Islet of Langerhans (tissue), 1 donor: Measurements from ENCODE around the gene RGS16.
"Not testable (repeated sequence)": the region's sequence is repeated elsewhere in the genome, so short reads cannot be mapped to it uniquely, and the experiment has no call there.

ENCODE experiments used
- FAIRE-seq: peaks from one replicate; lab custom pipeline; 2011; peaks lifted over from hg19 to GRCh38; lab: Jason Lieb, UNC

RGS16 gene

GRCh38 chr1:182604175-182605164, at the start of gene RGS16:
Gene RGS16 (minus strand): TSS chr1:182604389. CDS start chr1:182604259, 130 bp downstream.
- FAIRE-seq = no peak

- no peak for FAIRE-seq
These were observed 49.8 kb upstream of the RGS16 start for GRCh38 chr1:182653986-182654385.

- no peak for FAIRE-seq
These were observed 48.7 kb upstream of the RGS16 start for GRCh38 chr1:182652933-182653332.

DNA sequence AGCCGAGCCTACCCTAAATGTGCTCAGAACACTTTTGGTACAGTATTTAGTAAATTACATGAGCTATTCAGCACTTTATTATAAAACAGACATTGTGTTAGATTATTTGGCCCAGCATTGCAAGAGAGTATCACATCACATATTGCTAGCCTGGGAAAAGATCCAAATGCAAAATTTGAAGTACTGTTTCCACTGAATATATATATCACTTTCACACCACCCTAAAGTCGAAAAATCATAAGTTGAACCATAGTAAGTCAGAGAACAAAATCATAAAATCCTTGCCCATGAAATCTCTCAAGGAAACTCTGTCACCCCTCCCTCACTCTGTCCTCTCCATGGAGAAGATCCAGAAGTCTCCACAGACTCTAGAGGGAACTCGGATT, 47.1 kb upstream of the RGS16 start:
- FAIRE-seq = no peak

GRCh38 chr1:182650678-182651338, 46.6 kb upstream of the RGS16 start:
- FAIRE-seq = no peak

GRCh38 chr1:182649041-182649440, 44.9 kb upstream of the RGS16 start:
- FAIRE-seq = no peak

DNA sequence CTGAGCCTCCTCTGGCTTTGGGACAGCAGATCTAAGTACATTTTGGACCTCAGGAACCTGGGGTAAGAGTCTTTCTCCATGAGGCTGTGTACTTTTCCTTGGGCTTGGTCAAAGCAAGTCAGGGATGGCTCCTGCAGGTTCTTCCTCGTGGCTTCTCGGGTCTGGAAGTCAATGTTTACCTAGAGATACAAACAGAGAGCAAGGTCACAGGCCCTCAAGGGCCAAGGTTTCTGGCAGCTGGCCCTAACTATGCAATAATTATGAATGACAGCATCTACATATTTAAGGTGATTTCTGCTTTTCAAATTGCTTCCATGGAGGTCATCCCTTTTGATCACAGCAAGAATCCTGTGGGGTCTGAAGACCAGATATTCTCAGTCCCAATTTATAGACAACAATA, 42.5 kb upstream of the RGS16 start:
- FAIRE-seq = no peak

DNA sequence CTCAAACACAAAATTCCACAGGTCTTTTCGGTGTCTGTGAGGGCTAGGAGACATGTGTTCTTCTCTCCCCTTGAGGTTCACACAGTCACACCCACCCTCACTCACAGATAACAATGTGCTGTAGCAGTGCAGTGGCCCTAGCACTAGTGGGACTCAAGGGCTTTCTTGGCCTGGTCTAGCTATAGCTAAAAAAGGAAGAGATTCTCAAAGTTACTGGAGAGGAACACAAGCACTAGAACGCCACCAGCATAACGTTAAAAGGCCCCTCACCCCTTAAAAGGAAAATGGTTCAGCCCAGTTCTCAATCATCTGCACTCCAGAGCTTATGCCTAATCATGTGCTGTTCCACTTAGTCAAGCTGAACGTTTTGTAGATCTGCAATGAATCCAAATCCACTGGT, 40.7 kb upstream of the RGS16 start:
- FAIRE-seq = no peak

- no peak for FAIRE-seq
These were observed 39.5 kb upstream of the RGS16 start for GRCh38 chr1:182643699-182644098.

GRCh38 chr1:182642461-182642860, 38.3 kb upstream of the RGS16 start:
- no peak for FAIRE-seq

DNA sequence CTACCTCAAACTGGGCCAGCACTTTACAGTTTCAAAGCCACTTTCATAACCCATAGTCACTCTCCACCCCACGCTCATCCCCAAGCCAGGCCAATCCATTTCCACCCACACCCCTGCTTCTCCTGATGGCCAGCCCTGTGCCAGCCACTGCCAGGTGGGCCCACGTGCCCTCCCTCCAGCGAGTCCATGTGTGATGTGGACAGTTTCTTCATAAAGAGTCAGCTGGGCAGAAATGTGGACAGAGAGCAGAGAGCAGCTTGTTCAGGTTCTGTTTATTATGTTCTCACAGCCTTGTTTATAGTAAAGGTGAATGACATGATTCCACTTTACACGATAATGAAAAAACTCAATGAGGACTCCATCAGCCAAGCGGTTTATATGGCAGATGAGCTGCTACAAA, 37.4 kb upstream of the RGS16 start:
- no peak for FAIRE-seq

DNA sequence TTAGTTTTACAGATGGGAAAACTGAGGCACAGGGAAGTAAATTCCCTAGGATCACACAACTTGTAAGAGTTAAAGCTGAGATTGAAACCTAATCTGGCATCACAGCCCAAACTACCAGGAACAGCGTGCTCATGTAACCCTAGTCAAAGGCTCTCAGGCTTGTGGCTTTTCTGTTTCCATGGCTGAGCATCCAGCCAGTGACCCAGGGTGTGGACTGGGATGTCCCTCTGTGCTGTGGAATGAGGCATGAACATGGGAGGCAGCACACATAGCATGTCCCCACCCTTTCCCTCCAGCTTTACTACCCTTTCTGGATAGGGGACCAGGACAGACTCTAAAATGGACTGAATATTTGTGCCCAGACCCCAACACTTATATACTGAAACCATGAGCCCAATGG, 35.1 kb upstream of the RGS16 start:
- no peak for FAIRE-seq

- no peak for FAIRE-seq
These were observed 33.6 kb upstream of the RGS16 start for GRCh38 chr1:182637769-182638168.

- FAIRE-seq = no peak
These were observed 31.7 kb upstream of the RGS16 start for GRCh38 chr1:182635871-182636270.

GRCh38 chr1:182634306-182635072, 30.3 kb upstream of the RGS16 start:
- no peak for FAIRE-seq

GRCh38 chr1:182633657-182634281, 29.6 kb upstream of the RGS16 start:
- FAIRE-seq = peak; percentile 24

DNA sequence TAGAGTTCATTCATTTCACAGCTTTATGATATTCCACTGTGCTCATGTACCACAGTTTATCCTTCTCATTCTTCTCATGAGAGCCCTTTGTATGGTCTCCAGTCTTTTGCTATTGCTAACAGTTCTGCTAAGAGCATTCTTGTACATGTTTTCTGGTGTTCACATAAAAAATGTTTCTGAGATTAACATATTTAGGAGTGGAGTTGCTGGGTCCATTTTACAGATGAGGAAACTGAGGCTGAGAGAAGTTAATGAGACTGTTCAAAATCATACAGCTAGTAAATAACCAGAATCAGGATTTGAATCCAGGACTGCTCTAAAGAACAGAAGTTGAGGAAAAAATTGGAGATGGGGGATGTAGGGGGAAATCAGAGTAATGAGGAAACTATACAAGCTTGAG, 28.8 kb upstream of the RGS16 start:
- FAIRE-seq = no peak

DNA sequence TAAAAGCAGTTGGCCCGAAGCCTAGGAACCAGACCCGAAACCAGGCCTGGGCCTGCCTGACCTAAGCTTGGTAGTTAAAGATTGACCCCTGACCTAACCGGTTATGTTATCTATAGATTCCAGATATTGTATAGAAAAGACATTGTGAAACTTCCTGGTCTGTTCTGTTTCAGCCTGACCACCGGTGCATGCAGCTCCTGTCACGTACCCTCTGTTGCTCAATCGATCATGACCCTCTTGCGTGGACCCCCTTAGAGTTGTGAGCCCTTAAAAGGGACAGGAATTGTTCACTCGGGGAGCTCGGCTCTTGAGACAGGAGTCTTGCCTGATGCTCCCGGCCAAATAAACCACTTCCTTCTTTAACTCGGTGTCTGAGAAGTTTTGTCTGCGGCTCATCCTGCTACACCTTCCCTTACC, 28.3 kb upstream of the RGS16 start:
- FAIRE-seq = not testable (repeated sequence)

- FAIRE-seq = no peak
These were observed 27.8 kb upstream of the RGS16 start for GRCh38 chr1:182631954-182632353.

- no peak for FAIRE-seq
These were observed 27.0 kb upstream of the RGS16 start for GRCh38 chr1:182631053-182631677.

DNA sequence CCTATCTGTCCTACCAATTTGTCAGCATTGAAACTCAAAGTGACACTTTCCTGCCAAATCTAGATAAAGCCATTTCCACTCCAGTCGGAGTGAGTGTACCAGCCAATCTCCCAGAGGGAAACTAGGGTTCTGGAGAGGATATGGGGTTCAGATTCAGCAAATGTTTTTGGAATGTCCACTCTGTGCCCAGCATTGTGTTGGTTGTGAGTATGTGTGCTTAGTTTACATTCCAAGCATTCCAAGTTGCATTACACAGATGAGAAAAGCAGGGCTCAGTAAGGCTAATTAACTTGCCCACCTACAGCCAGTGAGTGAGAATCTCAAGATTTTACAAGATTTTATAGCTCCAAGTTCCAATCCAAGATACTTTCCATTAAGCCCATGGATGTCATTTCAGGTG, 26.4 kb upstream of the RGS16 start:
- no peak for FAIRE-seq
